ENCODE results near the gene ZFP92.

ZFP92 gene

DNA sequence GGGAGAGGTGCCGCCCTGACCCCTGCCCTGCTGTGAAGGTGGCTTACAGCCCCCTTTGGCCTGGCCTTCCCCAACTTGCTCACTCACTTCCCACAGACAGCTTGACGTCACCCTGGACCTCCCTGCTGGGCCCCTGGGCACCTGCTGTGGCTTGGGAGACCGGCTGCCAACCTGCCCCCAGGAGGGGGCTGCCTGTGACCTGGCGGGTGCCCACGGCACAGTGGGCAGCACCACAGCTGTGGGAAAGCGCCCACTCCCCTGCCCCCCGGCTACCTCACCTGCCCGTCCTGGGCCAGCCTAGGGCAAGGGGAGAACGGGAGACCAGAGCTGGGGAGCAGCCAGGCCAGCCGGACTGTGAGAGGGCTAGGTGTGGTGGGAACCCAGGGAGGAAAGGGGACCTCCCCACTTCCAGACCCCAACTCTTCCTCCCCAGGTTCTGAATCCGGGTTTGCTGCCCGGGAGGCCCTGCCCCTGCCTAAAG, 2.4 kb upstream of the ZFP92 start:
- Histone ChIP-seq H3K9me3 (ENCODE audit: control insufficient read depth in 1 of 2, low read length in 2 of 2) (no peaks in the 10 kb centered on the region), H3K36me3 (ENCODE audit: control insufficient read depth in 1 of 2, insufficient read depth in 2 of 2, low read length in 2 of 2) (no peaks in the 10 kb centered on the region), H3K4me1 (ENCODE audit: control insufficient read depth in 1 of 2, insufficient read depth in 2 of 2, low read length in 2 of 2) (peaks cover 0 to 6% of the 10 kb centered on the region in 2 donors)

DNA sequence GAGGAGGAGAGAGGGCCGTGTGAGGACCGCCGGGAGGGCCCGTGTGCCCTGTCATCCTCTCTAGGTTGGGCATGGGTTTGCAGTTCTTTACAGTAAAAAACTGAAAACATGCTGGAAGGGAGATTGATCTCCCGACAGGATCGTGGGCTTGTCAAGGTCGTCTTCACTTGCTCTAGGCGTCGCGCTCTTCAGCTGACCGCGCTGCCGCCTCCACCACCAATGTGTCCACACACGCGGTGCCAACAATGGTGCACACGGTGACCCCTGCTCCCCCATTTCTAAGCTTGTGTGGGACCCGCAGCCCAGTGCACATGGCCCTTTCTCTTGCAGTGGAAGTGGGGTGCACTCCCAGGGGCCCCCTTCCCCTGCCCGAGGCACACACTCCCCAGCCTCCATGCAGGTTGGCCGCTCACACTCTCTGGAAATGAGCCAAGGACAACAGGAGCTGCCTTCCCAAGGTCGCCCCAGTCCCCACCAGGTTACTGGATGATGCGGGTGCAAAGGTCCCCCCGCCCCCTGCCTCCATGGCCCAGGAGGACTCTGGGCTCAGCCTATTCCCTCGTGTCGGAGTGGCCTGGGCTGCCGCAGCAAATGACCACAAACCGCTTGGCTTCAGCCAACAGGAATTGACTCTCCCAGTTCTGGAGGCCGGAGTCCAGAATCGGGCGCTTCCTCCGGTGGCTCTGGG, 1.7 kb upstream of the ZFP92 start:
- Histone ChIP-seq H3K9ac (ENCODE audit: low read depth in 1 of 2, low read length in 2 of 2) (no peak overlapping the region), H3K4me3 (ENCODE audit: low read depth in 1 of 2, low read length in 2 of 2) (no peak overlapping the region), H3K27me3 (ENCODE audit: control insufficient read depth in 1 of 2, insufficient read depth in 2 of 2, low read length in 2 of 2) (peaks cover 0 to 10% of the 10 kb centered on the region in 2 donors), H3K27ac (ENCODE audit: low read depth, low read length) (no peak overlapping the region), H3K36me3 (ENCODE audit: control insufficient read depth in 1 of 2, insufficient read depth in 2 of 2, low read length in 2 of 2) (no peaks in the 10 kb centered on the region), H3K9me3 (ENCODE audit: control insufficient read depth in 1 of 2, low read length in 2 of 2) (no peaks in the 10 kb centered on the region), H3K4me1 (ENCODE audit: control insufficient read depth in 1 of 2, insufficient read depth in 2 of 2, low read length in 2 of 2) (peaks cover 0 to 6% of the 10 kb centered on the region in 2 donors)

More for the DNA sequence above, 2.4 kb upstream of the ZFP92 start:
- Histone ChIP-seq H3K27ac (ENCODE audit: low read depth, low read length) (no peak overlapping the region), H3K27me3 (ENCODE audit: control insufficient read depth in 1 of 2, insufficient read depth in 2 of 2, low read length in 2 of 2) (peaks cover 0 to 10% of the 10 kb centered on the region in 2 donors), H3K4me3 (ENCODE audit: low read depth in 1 of 2, low read length in 2 of 2) (no peak overlapping the region), H3K9ac (ENCODE audit: low read depth in 1 of 2, low read length in 2 of 2) (no peak overlapping the region)

DNA sequence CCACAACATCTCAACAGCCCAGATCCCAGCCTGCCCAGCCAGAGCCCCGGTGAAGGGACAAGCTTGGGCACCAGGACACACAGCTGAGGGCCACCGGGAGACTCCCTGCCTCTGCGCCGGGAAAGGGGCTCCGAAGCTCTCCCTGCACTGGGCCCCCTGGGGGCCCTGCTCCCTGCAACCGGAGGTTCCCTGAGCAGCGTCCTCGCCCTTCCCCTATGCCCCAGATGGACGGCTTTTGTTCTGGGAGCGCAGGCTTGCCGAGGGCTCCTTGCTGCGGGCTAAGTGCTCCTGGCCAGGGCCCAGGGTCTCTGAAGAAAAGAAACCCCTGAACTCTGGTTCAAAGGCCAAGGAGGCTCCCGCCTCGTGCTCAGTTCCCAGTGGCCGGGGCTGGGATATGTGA, 899 bp upstream of the ZFP92 start:
- Histone ChIP-seq H3K4me3 (ENCODE audit: low read depth in 1 of 2, low read length in 2 of 2) (no peak overlapping the region), H3K27ac (ENCODE audit: low read depth, low read length) (no peak overlapping the region), H3K9ac (ENCODE audit: low read depth in 1 of 2, low read length in 2 of 2) (no peak overlapping the region), H3K9me3 (ENCODE audit: control insufficient read depth in 1 of 2, low read length in 2 of 2) (no peaks in the 10 kb centered on the region), H3K36me3 (ENCODE audit: control insufficient read depth in 1 of 2, insufficient read depth in 2 of 2, low read length in 2 of 2) (no peaks in the 10 kb centered on the region), H3K27me3 (ENCODE audit: control insufficient read depth in 1 of 2, insufficient read depth in 2 of 2, low read length in 2 of 2) (peaks cover 0 to 10% of the 10 kb centered on the region in 2 donors), H3K4me1 (ENCODE audit: control insufficient read depth in 1 of 2, insufficient read depth in 2 of 2, low read length in 2 of 2) (peaks cover 0 to 6% of the 10 kb centered on the region in 2 donors)

DNA sequence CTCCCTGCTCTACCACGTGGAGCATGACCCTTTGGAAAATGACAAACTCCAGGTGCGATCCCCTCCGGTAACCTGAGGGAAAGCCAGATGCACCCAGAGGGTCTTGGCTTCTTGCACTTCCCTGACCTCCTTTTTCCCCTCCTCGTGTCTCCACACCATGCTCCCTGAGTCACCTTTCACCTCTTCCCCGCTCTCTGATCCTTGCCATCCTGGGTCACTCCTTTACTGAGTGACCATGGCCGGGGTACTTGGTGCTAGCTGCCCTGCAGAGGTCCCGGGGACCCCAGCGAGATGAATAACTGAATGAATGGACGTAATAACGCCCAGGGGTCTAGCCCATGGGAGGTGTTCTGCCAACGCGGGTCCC, 401 bp upstream of the ZFP92 start:
- Histone ChIP-seq H3K9me3 (ENCODE audit: control insufficient read depth in 1 of 2, low read length in 2 of 2) (no peaks in the 10 kb centered on the region), H3K27ac (ENCODE audit: low read depth, low read length) (no peak overlapping the region), H3K27me3 (ENCODE audit: control insufficient read depth in 1 of 2, insufficient read depth in 2 of 2, low read length in 2 of 2) (peaks cover 0 to 10% of the 10 kb centered on the region in 2 donors), H3K36me3 (ENCODE audit: control insufficient read depth in 1 of 2, insufficient read depth in 2 of 2, low read length in 2 of 2) (no peaks in the 10 kb centered on the region), H3K4me1 (ENCODE audit: control insufficient read depth in 1 of 2, insufficient read depth in 2 of 2, low read length in 2 of 2) (peaks cover 0 to 6% of the 10 kb centered on the region in 2 donors), H3K4me3 (ENCODE audit: low read depth in 1 of 2, low read length in 2 of 2) (peak overlapping the region in 1 of 2 donors; percentile 40), H3K9ac (ENCODE audit: low read depth in 1 of 2, low read length in 2 of 2) (no peak overlapping the region)

DNA sequence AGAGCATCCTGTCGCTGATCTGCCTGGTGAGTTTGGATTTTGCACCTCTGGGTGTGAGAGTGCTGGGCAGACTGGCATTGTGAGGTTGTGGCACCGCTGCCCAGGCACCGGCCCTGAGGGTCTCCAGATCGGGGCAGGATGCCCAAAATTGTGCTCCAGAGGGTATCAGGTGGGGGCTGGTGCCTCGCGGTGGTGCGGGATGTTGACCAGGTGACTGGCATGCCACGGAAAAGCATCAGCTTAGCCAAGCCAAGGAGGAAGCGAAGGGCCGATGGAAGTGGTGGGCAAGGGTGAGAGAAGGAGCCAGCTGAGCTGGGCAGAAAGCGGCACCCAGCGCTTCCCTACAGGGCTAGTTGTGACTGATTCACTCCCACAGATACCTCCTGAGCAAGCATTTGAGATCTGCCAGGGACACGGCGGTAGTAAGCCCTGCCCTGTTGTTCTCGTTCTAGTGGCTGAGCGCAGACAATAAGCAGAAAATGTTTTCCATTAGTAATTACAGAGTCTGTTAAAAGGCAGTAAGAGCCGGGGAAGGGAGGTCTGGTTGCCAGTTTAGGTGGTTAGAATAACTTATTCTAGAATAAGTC, 809 bp downstream of the ZFP92 start:
- no peaks in the 10 kb centered on the region for H3K36me3 ChIP-seq (ENCODE audit: control insufficient read depth in 1 of 2, insufficient read depth in 2 of 2, low read length in 2 of 2)
- H3K4me1 ChIP-seq (ENCODE audit: control insufficient read depth in 1 of 2, insufficient read depth in 2 of 2, low read length in 2 of 2), result peaks cover 0 to 6% of the 10 kb centered on the region in 2 donors
- H3K4me3 ChIP-seq (ENCODE audit: low read depth in 1 of 2, low read length in 2 of 2), result peak overlapping the region; percentile 50 to 54
- peaks cover 0 to 10% of the 10 kb centered on the region in 2 donors for H3K27me3 ChIP-seq (ENCODE audit: control insufficient read depth in 1 of 2, insufficient read depth in 2 of 2, low read length in 2 of 2)
- no peak overlapping the region for H3K27ac ChIP-seq (ENCODE audit: low read depth, low read length)
- H3K9ac ChIP-seq (ENCODE audit: low read depth in 1 of 2, low read length in 2 of 2), result peak overlapping the region in 1 of 2 donors; percentile 25
- H3K9me3 ChIP-seq (ENCODE audit: control insufficient read depth in 1 of 2, low read length in 2 of 2), result no peaks in the 10 kb centered on the region

DNA sequence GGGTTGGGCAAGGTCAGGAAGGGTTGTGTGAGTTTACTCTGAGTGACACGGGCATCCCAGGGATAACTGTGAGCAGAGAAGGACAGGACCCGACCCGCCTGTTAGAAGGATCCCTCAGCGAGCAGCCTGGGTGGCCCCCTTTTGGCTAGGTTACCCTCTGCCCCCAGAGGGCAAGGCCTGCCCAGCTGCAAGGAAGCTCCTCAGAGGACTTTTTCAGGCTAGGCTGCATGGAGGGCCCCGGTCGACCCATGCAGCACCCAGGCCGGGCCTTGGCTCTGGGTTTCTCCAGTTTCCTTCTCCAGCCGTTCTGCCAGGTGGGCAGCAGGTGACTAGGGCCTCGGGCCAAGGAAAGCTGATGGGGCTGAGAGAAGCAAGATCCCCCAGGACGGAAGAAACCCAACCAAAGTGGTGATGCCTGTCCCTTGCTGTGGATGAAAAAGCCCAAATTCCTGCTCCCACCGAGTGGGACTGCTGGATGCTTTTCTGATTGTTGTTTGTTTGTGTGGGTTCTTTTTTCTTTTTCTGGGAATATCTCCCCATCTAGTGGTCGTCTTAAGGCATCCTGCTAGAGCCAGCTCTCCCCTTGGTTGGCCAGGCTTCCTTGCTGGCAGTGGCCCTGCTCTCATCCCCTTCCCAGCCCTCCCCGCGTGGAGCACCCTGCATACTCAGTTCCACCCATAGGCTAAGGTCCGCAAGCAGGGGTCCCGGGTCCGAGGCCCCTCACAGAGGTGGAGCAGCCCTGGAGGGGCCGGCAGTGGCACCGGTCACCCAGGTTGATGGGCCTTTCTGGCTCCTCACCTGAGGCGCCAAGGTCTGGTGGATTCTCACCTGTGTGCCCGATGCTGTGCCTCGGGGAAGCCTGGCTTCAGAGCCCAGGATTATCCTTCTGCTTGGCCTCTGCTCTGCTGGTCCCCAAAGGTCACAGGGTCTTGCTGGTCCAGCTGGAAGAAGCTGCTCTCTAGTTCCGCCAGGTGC, 1.8 kb downstream of the ZFP92 start:
- Histone ChIP-seq H3K4me3 (ENCODE audit: low read depth in 1 of 2, low read length in 2 of 2) (no peak overlapping the region), H3K4me1 (ENCODE audit: control insufficient read depth in 1 of 2, insufficient read depth in 2 of 2, low read length in 2 of 2) (peaks cover 0 to 6% of the 10 kb centered on the region in 2 donors), H3K27me3 (ENCODE audit: control insufficient read depth in 1 of 2, insufficient read depth in 2 of 2, low read length in 2 of 2) (peaks cover 0 to 10% of the 10 kb centered on the region in 2 donors), H3K27ac (ENCODE audit: low read depth, low read length) (no peak overlapping the region), H3K36me3 (ENCODE audit: control insufficient read depth in 1 of 2, insufficient read depth in 2 of 2, low read length in 2 of 2) (no peaks in the 10 kb centered on the region), H3K9me3 (ENCODE audit: control insufficient read depth in 1 of 2, low read length in 2 of 2) (no peaks in the 10 kb centered on the region), H3K9ac (ENCODE audit: low read depth in 1 of 2, low read length in 2 of 2) (no peak overlapping the region)

DNA sequence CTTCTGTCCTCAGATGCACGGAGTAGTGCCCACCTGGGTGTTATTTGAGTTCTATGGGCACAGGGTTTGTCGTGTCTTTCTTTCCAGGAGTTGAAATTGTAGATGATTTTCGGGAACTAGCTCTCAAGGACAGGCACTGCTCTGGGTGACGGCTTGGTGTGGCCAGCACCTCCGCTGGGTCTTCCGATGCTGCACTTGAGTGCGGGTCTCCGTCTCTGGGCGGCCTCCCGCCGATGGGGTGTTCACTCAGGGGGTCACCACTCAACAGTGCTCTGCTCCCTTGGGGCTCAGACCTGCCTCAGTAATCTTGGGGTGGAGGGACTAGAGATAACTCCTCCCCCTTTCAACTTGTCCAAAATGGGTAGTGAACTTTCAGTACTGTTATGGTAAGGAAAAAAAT, 2.5 kb downstream of the ZFP92 start:
- Histone ChIP-seq H3K4me1 (ENCODE audit: control insufficient read depth in 1 of 2, insufficient read depth in 2 of 2, low read length in 2 of 2) (peaks cover 0 to 6% of the 10 kb centered on the region in 2 donors), H3K9me3 (ENCODE audit: control insufficient read depth in 1 of 2, low read length in 2 of 2) (no peaks in the 10 kb centered on the region), H3K36me3 (ENCODE audit: control insufficient read depth in 1 of 2, insufficient read depth in 2 of 2, low read length in 2 of 2) (no peaks in the 10 kb centered on the region), H3K4me3 (ENCODE audit: low read depth in 1 of 2, low read length in 2 of 2) (no peak overlapping the region), H3K27me3 (ENCODE audit: control insufficient read depth in 1 of 2, insufficient read depth in 2 of 2, low read length in 2 of 2) (peaks cover 0 to 10% of the 10 kb centered on the region in 2 donors), H3K9ac (ENCODE audit: low read depth in 1 of 2, low read length in 2 of 2) (no peak overlapping the region), H3K27ac (ENCODE audit: low read depth, low read length) (no peak overlapping the region)

DNA sequence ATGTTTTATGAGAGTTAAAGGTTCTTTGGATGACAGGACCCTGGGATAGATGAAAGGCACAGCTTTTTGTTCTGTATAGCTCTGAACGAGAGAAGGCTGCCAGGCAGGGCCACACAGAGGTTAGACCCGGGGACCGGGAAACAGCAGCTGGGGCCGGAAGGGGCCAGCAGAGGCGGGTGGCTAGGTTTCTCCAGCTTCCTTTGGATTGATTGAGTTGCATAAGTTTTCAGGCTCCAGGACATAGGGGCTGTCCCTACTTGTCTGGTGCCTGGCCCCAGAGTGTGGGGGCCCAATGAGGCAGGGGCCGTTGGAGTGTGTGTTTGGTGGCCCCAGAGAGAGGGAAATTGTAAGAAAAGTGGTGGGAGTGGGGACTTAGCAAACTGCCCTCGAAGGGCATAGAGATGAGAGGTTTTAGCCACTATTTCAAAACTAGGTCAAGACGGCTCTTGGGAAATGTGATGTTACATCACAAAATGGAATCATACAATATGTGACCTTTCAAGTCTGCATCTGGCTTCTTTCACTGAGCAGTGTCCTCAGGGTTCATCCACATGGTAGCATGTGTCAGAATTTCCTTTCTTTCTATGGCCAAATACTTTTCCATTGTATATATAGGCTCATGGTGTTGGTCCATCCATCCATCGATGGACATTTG, 3.7 kb downstream of the ZFP92 start:
- Histone ChIP-seq H3K9ac (ENCODE audit: low read depth in 1 of 2, low read length in 2 of 2) (no peak overlapping the region), H3K27ac (ENCODE audit: low read depth, low read length) (no peak overlapping the region), H3K9me3 (ENCODE audit: control insufficient read depth in 1 of 2, low read length in 2 of 2) (no peaks in the 10 kb centered on the region)

DNA sequence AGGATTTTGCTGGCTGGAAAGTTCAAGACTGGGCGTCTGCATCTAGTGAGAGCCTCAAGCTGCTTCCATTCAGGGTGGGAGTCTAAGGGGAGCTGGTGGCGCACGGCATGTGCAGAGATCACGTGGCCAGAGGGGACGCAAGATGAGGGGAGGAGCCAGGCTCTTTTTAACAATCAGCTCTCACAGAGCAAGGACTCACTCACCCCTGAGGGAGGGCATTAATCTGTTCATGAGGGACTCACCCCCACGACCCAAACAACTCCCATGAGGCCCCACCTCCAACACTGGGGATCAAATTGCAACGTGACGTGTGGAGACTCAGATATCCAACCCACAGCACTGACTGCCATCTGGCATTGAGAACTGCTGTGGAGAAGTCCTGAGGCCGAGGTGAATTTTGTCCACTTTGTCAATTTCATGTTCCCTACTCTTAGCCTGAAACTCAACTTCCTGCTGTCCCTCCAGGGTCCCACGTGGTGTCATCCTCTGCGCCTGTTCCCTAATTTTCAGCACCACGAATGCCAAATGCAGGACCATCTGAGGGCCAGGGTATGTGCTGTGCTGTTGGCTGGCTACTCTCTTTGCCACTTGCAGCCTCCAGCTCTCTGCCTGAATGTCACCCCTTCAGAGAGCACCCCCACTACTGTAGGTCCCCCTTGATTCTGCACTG, 5.6 kb downstream of the ZFP92 start:
- Histone ChIP-seq H3K4me3 (ENCODE audit: low read depth in 1 of 2, low read length in 2 of 2) (no peak overlapping the region), H3K27me3 (ENCODE audit: control insufficient read depth in 1 of 2, insufficient read depth in 2 of 2, low read length in 2 of 2) (peaks cover 0 to 7% of the 10 kb centered on the region in 2 donors), H3K27ac (ENCODE audit: low read depth, low read length) (no peak overlapping the region), H3K9me3 (ENCODE audit: control insufficient read depth in 1 of 2, low read length in 2 of 2) (no peaks in the 10 kb centered on the region), H3K4me1 (ENCODE audit: control insufficient read depth in 1 of 2, insufficient read depth in 2 of 2, low read length in 2 of 2) (peaks cover 0 to 3% of the 10 kb centered on the region in 2 donors), H3K9ac (ENCODE audit: low read depth in 1 of 2, low read length in 2 of 2) (no peak overlapping the region), H3K36me3 (ENCODE audit: control insufficient read depth in 1 of 2, insufficient read depth in 2 of 2, low read length in 2 of 2) (no peaks in the 10 kb centered on the region)

More for the DNA sequence above, 3.7 kb downstream of the ZFP92 start:
- Histone ChIP-seq H3K4me1 (ENCODE audit: control insufficient read depth in 1 of 2, insufficient read depth in 2 of 2, low read length in 2 of 2) (peaks cover 0 to 6% of the 10 kb centered on the region in 2 donors), H3K4me3 (ENCODE audit: low read depth in 1 of 2, low read length in 2 of 2) (no peak overlapping the region), H3K36me3 (ENCODE audit: control insufficient read depth in 1 of 2, insufficient read depth in 2 of 2, low read length in 2 of 2) (no peaks in the 10 kb centered on the region), H3K27me3 (ENCODE audit: control insufficient read depth in 1 of 2, insufficient read depth in 2 of 2, low read length in 2 of 2) (peaks cover 0 to 10% of the 10 kb centered on the region in 2 donors)

Data from duodenal mucosa (tissue), 2 donors.